Hematopoietic multipotent progenitor cell (in vitro differentiated cells): ENCODE results near the gene ITIH3. TPM values are rescaled to one million over a fixed set of nuclear protein-coding genes. Genes with fewer than 3 reads are reported as not detected.

Experiments used
- DNase-seq, 3 donors: peaks; one replicate each; pipeline ENCODE4 v3.0.0-alpha.2; 2011 to 2015; ENCODE audit warnings: low read depth in 2 of 3, low spot score in 2 of 3
- total RNA-seq: library from RNA; depleted of rRNA; stranded (reverse); fragments of >200 nt; gene quantifications from one replicate; pipeline ENCODE4 v1.2.3, GENCODE V29; 2012

The ITIH3 gene
- total RNA-seq, 1 donor: not detected

DNA sequence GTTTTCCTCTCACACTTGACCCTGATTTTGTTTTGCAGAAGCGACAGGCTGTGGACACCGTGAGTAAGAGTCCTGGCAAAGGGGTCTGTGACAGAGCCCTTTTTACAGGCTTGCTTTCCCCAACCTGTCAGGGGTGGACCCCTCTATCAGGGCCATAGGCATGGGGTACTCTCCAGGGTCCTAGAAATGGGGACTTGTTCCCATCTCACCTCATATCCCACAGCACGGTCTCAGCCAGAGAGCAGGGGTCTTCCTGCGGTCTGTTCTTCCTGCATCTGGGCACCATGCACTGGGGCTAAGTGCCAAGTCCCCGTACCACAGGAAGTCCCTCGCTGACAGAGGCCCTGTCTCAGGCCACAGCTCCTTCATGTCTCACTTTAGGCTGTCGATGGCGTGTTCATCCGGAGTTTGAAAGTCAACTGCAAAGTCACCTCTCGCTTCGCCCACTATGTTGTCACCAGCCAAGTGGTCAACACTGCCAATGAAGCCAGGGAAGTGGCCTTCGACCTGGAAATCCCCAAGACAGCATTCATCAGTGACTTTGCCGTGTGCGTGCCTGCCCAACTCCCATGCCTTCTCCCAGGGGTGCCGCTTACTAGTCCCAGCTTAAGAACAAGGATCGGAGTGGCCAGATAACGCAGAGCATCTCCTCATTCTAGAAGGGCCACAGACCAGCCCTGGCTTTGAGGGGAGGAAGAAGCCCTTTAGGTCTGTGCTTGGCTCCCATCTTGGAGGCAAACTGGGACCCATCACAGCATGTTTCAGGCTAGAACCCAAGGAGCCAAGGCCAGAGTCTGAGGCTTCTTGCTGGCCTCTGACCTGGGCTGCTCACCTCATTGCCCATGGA is 16.4 kb upstream of the ITIH3 start:
- DNase-seq: peak in 1 of 3 donors; percentile 42

DNA sequence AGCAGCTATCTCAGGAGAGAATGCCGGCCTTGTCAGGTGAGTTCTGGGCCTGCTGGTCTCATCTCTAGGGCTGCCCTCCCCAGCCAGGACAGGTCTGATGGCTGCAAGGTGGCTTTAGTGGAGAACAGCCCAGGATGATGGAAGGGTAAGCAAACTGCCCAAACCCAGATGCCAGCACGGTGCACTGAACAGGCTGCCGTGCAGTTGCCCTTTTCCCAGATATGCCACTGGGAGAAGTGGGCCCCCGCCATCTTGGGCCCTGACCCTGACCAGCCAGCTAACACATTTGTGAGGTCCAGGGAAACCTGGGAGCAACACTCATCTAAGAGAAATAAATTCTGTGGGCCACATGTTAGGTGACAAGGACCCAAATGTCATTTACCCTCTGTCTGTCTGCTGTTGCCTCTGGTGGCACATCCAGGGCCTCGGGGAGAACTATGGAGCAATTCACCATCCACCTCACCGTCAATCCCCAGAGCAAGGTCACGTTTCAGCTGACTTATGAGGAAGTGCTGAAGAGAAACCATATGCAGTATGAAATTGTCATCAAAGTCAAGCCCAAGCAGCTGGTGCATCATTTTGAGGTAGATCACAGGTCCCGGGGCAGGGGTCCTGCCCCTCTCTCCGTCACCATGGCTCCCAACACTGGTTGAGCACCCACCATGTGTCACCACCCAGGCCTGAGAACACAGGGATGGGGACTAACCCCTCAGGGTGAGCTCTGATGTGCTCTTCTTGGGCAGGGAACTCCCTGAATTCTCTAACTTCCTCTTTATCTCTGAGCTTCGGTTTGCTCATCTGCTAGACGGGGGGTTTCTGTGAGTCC is 15.4 kb upstream of the ITIH3 start:
- peak in 2 of 3 donors; percentile 33 to 55 for DNase-seq

DNA sequence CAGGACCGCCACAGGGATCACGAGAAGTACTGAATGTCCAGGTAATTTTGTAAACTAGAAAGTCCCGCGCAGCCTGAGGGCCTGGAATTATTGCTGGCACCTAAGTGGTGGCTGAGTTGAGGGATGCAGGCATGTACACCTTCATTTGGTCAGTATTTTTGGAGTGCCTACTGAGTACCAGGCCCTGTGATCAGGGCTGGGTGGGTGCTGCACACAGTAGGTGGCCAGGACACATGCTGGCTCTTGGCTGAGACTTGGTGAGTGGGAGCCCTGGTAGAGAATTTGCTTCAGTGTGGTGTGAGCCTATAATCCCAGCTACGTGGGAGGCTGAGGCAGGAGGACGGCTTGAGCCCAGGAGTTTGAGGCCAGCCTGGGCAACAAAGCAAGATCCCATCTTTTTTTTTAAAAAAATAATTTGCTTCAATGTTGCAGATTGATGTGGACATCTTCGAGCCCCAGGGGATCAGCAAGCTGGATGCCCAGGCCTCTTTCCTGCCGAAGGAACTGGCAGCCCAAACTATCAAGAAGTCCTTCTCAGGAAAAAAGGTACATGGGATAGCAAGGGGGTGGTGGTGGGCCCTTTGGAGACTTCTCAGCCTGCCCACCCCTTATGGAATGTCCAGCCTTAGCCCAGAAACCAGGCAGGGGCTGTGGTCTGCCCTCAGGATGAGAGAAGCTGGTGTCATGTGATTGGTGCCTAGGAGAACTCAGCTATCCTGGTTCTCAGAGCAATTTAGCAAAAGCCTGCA is 14.6 kb upstream of the ITIH3 start:
- DNase-seq: no peak

DNA sequence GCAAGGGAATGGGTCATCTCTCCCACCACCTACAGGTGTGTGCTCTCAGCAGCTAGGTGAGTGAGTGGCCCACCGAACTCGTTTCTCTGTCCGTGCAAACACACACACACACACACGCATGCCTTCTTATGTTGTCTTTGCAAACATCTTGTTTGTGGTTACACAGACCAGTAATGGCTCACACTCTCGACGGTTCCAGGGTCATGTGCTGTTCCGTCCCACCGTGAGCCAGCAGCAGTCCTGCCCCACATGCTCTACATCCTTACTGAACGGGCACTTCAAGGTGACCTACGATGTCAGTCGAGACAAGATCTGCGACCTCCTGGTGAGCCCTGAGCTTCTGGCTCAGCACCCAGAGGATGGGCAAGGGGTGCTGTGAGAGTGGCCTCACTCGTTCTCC is 12.9 kb upstream of the ITIH3 start:
- DNase-seq: no peak

DNA sequence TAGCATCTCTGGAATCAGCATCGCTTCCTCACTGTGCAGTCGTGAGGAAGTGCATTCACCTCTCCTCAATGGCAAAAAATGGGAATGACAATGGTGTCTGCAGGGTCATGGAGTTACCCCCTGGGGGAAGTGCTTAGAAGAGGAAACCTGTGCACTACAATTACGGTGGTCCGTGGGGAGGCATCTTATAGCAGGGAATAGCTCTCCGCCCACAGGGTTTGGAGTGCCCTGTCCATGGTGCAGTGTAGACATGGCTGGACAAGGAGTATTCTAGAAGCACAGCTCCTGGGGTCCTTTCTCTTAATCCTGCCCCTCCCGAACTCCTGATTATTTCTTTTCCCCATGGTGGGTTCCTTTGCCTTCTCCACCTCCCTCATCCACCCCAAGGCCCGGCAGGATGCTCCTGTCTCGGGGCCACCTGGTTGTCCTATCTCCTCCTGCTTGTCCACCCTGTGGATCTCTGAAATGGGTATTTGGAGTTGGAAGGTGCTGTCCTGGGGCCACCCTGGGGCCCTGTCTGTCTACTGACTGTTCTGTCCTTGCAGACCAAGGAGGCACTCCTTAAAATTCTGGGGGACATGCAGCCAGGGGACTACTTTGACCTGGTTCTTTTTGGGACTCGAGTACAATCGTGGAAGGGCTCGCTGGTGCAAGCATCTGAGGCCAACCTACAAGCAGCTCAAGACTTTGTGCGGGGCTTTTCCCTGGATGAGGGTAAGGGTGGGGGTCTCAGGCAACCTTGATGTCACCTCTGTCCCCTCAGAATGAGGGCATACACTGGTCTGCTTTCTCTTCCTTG is 12.0 kb upstream of the ITIH3 start:
- DNase-seq: no peak

DNA sequence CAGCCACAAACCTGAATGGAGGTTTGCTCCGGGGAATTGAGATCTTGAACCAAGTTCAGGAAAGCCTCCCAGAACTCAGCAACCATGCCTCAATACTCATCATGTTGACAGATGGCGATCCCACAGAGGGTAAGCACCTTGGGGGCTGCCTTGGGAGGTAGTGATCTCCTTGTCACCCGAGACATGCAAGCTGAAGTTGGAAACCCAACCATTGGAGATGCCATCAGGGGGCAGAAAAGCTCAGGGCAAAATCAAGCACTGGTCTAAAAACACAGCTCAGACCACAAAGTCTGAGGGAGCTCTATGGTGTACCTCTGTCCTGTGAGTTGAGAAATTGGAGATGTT is 11.4 kb upstream of the ITIH3 start:
- no peak for DNase-seq

DNA sequence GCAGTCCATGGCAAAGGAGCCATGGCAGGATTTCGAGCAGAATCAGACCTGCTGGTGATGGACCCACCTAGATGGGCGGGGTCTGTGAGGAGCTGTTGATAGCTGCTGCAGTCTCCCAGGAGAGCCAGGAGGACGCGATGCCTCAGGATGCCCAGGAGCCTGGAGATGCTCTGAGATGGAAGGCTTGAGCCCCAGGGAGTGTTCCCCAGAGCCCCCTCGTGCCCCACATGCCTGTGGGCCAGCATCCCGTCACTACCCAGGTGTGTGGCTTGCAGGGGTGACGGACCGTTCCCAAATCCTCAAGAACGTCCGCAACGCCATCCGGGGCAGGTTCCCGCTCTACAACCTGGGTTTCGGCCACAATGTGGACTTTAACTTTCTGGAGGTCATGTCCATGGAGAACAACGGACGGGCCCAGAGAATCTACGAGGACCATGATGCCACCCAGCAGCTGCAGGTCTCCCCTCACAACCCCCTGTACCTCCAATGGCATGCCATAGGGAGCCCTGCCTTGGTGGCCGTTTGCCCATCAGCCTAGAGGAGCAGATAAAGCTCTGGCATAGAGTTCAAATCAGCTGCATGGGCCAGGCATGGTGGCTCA is 10.5 kb upstream of the ITIH3 start:
- no peak for DNase-seq

DNA sequence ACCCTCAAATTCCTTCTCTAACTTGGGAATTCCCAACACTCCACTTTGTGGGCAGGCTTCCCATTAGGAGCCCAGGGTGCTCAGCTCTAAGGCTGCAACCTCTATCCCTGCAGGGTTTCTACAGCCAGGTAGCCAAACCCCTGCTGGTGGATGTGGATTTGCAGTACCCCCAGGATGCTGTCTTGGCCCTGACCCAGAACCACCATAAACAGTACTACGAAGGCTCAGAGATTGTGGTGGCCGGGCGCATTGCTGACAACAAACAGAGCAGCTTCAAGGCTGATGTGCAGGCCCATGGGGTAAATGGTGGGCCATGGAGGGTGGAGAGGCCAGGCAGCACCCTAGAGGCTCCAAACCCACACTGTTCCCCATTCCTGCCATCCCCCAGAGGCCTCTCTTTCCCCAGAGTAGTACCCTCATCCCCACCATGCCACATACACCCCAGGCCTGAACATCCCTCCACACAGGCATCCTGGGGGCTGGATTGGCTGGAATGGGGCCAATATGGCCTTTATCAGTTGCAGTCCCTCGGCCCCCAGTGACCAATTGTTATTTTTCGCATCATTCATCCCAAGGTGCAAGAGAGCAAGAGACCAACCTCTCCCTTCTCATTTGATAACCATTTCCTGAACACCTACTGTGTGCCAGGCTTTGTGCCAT is 9.5 kb upstream of the ITIH3 start:
- no peak for DNase-seq

DNA sequence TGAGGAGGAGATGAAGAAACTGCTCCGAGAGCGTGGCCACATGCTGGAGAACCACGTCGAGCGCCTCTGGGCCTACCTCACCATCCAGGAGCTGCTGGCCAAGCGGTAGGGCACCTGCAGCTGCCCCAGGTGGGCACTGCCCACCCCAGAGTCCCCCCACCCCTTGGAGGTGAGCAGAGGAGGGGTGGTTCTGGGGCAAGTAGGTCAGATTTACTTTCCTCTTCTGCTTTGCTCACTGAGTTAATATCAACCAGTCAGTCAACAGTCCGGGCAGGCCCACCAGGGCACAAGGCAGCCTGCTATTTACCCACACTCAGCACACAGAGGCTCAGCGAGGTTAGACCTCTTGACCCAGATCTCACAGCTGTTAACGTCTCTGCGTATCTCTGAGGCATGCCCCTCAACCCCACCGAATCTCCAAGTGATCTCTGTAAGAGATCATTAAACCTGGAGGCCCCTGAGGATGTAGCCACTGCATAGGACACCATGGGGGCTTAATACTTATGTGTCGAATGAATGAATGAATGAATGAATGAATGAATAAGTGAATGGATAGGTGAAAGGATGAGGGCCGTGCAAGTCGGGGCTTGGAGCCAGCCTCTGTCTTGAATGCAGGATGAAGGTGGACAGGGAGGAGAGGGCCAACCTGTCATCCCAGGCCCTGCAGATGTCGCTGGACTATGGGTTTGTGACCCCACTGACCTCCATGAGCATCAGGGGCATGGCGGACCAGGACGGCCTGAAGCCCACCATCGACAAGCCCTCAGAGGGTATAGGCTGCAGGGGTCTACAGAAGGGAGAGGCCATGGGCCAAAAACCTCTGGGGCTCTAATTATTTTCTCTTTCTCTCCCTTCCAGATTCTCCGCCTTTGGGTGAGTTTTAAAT is 8.0 kb upstream of the ITIH3 start:
- no peak for DNase-seq

DNA sequence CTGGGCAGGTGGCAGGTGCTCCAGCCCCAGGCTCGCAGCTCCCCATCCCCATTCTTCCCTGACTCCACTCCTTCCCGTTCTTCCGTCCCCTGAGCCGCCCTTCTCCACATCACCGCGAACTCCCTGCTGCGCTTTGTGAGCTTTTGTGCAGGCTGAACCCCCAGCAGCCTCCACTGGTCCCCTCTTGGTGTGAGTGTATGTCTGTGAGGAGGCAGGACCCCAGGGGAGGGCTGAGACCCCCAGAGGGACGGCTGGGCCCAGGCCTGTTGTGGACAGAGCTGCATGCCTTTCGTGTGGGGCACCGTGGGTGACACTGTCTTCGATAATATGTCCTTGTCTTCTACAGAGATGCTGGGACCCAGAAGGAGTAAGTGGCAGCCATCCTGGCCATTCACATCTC is 7.3 kb upstream of the ITIH3 start:
- DNase-seq: no peak

DNA sequence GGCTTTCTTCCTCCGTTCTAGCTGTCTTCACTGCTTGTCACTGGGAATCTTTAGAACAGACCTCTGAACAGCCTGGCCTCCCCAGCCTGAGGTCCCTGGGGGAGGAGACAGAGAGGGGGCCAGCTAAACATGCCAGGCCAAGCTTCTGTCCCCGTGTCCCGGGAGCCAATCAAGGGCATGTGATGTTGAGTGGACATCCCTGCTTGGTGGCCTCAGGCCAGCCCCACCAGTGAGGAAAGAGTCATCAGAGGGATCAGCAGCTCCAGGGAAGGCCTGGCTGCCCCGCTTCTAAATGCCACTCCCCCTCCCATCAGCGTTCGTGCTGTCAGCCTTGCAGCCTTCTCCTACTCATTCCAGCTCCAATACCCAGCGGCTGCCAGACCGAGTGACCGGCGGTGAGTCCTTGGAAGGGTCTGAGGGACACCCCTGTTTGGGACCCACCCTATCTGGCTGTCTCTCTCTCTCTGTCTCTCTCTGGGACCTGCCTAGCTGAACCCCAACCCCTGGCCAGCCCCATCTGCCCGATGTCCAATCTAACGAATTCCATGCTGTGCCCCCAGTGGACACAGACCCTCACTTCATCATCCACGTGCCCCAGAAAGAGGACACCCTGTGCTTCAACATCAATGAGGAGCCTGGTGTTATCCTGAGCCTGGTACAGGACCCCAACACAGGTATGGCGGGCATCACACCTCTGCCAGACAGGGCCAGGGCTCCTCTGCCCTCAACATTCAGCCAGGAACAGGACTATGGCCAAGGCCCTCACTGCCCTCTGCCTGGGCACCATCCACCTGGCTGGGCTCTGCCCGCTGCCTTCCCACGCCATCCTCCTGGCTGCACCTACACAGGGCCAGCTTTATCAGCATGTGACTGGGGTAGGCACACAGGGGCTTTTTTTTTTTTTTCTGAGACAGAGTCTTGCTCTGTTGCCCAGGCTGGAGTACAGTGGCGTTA is 6.6 kb upstream of the ITIH3 start:
- DNase-seq: no peak

DNA sequence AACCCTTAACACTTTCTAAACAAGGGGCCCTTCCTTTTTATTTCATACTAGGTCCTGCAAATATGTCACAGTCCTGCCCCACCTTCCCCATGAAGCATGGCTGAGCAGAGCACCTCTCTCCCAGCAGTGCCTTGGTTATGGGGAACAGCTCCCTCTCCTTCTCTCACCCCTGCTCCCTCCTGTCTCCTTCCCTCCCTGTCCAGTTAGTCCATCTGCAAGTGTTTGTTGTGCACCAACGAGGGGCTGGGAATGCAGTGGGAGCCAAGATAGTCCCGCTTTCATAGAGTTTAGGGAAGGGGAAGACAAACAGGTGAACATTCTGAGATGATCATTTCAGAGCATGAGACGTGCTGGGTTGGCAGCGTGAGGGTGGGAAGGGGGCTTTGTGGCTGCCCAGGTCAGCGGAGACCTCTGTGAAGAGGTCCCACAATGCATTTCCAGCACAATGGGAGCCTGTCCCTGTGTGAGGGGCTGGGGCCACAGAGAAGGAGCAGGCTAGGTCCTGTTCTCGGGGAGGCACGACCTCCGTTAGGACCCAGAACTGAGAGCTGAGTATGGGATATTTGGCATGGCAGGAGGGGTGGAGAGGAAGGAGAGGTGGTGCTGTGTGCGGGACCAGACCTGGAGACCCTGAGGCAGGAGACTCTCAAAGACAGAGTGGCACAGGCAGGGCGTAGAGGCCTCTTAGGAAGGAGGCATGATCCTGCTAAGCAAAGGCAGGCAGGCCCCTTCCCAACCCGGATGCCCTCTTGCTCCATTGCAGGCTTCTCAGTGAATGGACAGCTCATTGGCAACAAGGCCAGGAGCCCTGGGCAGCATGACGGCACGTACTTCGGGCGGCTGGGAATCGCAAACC is 5.5 kb upstream of the ITIH3 start:
- DNase-seq: no peak

DNA sequence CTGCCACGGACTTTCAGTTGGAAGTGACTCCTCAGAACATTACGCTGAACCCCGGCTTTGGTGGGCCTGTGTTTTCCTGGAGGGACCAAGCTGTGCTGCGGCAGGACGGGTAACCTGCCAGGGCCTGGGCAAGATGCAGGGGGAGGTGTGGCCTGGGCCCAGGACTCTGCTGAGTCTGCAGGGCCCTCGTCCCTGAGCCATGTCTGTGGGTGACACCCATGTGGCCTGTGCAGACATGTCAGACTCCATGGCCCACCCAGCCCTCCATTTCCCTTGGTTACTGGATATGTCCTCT is 4.9 kb upstream of the ITIH3 start:
- DNase-seq: no peak

DNA sequence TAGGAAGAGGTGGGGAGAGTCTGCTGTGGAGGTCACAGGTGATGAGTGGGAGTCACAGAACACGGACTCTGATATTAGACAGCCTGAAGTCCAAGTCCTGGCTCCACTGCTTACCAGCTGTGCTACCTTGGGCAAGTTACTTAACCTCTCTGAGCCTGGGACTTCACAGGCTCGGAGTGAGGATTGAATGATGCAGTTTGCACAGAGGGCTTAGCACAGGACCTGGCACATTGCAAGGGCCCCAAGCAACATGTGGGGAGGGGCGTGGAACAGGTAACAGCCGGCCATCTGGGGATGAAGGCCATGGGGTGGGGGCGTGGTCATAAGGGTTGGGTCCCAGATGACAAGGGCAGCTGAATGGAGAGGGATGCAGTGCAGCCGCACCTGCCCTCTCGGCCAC is 4.3 kb upstream of the ITIH3 start:
- no peak for DNase-seq

DNA sequence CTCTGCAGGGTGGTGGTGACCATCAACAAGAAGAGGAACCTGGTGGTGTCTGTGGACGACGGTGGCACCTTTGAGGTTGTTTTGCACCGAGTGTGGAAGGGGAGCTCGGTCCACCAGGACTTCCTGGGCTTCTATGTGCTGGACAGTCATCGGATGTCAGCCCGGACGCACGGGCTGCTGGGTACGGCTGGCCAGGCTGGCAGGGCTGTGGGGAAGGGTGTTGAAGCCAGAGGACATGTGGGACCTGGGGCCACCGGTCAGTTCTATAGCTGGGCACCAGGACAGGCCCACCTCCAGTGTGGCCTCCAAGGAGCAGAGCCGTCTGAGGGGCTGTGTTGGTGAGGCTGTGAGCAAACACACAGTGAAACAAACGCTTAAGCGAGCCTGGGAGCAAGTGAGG is 3.9 kb upstream of the ITIH3 start:
- no peak for DNase-seq

DNA sequence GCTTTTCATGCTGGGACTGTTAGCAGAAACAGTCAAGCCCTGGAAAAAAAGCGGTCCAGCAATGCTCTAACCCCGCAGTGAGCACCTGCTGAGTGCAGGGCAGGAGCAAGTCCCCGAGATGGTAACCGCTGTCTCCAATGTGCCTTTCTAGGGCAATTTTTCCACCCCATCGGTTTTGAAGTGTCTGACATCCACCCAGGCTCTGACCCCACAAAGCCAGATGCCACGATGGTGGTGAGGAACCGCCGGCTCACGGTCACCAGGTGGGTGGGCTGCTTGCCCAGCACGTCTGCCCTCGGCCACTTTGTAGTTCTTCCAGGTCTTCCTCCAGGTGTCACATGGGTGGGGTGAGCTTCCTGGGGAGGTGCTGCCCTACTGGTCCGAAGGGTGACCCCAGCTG is 3.2 kb upstream of the ITIH3 start:
- DNase-seq: no peak

DNA sequence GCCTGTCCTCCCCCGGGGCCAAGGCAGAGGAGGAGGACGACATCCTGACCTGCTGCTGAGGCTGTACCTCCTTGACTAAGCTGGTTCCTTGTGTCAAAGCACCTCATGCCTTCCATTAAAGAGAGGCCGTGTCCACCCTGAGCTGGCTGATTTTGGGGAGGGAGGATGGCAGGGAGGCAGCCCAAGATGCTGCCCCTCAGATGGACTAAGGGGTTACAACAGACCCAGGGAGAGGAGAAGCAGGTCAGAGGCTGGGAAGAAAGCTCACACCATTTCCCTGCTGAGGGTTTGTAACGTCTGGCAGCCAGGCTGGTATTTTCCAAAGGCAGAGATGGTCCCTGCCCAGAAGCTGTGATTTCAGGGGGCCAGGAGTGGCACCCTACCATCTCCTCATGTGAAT is 2.7 kb upstream of the ITIH3 start:
- no peak for DNase-seq
